ENCODE results near the gene CRY2.

Gene CRY2

DNA sequence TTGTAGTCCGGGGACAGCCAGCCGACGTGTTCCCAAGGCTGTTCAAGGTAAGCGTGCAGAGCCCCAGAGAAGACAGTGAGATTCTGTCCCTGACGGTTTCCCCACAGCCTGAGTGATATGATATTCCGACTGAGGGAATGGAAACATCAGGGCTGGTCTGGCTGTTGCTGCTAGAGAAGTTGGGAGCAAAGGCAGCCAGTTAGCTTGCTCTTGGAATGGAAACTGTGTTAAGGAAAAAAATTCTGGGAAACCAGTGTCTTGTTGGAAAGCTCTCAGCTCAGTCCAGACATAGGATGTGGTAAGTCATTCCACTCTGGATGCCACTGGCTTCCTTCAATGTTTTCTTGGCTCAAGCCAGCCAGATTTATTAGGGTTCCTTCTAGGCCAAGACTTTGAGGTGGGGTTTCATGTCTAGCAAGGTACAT is 8.8 kb downstream of the CRY2 start (continued):
- TF ChIP-seq, protein P1, sequence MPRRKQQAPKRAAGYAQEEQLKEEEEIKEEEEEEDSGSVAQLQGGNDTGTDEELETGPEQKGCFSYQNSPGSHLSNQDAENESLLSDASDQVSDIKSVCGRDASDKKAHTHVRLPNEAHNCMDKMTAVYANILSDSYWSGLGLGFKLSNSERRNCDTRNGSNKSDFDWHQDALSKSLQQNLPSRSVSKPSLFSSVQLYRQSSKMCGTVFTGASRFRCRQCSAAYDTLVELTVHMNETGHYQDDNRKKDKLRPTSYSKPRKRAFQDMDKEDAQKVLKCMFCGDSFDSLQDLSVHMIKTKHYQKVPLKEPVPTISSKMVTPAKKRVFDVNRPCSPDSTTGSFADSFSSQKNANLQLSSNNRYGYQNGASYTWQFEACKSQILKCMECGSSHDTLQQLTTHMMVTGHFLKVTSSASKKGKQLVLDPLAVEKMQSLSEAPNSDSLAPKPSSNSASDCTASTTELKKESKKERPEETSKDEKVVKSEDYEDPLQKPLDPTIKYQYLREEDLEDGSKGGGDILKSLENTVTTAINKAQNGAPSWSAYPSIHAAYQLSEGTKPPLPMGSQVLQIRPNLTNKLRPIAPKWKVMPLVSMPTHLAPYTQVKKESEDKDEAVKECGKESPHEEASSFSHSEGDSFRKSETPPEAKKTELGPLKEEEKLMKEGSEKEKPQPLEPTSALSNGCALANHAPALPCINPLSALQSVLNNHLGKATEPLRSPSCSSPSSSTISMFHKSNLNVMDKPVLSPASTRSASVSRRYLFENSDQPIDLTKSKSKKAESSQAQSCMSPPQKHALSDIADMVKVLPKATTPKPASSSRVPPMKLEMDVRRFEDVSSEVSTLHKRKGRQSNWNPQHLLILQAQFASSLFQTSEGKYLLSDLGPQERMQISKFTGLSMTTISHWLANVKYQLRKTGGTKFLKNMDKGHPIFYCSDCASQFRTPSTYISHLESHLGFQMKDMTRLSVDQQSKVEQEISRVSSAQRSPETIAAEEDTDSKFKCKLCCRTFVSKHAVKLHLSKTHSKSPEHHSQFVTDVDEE (CRISPR knock-in tag; IDR thresholded peaks at IDR 0.05): no peak
- TF ChIP-seq ZNF565 (CRISPR knock-in tag; conservative IDR thresholded peaks at IDR 0.05; ENCODE audit: low read depth) (no peak), ISL1 (CRISPR knock-in tag; IDR thresholded peaks at IDR 0.05) (no peak), ZFP3 (CRISPR knock-in tag; IDR thresholded peaks at IDR 0.05) (no peak), ESRRG (CRISPR knock-in tag; IDR thresholded peaks at IDR 0.05) (no peak)

DNA sequence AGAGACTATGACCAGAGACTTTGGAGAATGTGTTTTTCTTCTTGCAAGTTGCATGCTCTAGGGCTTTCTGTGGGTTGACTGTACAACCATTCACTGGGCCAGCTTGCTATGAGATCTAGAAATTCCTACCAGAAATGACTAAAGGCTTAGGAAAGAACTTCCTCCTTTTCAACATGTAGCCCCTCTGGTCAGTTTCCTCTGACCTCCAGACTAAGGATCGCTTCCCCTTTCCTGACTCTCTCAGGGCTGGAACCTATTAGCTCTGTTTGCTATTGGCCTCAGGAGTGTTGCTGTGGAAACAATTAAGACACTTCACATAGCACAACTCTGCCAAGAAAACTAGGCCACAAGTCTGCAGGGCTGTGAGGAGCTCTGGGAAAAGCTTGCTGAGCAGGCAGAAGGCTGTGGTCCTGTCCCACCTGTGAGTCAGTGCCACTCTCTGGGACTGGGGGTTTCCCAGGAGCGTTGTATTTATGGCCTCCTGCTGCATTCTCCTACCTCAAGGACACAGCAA is 10.7 kb downstream of the CRY2 start:
- ATAC-seq: peak; percentile 89
- TF ChIP-seq ZNF565 (CRISPR knock-in tag; conservative IDR thresholded peaks at IDR 0.05; ENCODE audit: low read depth) (no peak), RARB (CRISPR knock-in tag; IDR thresholded peaks at IDR 0.05) (no peak), ZFP3 (CRISPR knock-in tag; IDR thresholded peaks at IDR 0.05) (no peak), OSR1 (CRISPR knock-in tag; IDR thresholded peaks at IDR 0.05) (no peak), GLIS3 (CRISPR knock-in tag; IDR thresholded peaks at IDR 0.05) (no peak), ARNTL (CRISPR knock-in tag; IDR thresholded peaks at IDR 0.05; ENCODE audit: borderline replicate concordance, low read depth) (no peak), TCF4 (CRISPR knock-in tag; IDR thresholded peaks at IDR 0.05; ENCODE audit: borderline replicate concordance) (no peak), ZNF70 (CRISPR knock-in tag; IDR thresholded peaks at IDR 0.05) (no peak), ISL1 (CRISPR knock-in tag; IDR thresholded peaks at IDR 0.05) (no peak), ESRRG (CRISPR knock-in tag; IDR thresholded peaks at IDR 0.05) (no peak), BACH2 (CRISPR knock-in tag; IDR thresholded peaks at IDR 0.05; ENCODE audit: borderline replicate concordance) (no peak), TOX (CRISPR knock-in tag; IDR thresholded peaks at IDR 0.05; ENCODE audit: borderline replicate concordance) (no peak)
- TF ChIP-seq, protein P2, sequence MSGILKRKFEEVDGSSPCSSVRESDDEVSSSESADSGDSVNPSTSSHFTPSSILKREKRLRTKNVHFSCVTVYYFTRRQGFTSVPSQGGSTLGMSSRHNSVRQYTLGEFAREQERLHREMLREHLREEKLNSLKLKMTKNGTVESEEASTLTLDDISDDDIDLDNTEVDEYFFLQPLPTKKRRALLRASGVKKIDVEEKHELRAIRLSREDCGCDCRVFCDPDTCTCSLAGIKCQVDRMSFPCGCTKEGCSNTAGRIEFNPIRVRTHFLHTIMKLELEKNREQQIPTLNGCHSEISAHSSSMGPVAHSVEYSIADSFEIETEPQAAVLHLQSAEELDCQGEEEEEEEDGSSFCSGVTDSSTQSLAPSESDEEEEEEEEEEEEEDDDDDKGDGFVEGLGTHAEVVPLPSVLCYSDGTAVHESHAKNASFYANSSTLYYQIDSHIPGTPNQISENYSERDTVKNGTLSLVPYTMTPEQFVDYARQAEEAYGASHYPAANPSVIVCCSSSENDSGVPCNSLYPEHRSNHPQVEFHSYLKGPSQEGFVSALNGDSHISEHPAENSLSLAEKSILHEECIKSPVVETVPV (CRISPR knock-in tag; IDR thresholded peaks at IDR 0.05): no peak
- TF ChIP-seq, protein P3, sequence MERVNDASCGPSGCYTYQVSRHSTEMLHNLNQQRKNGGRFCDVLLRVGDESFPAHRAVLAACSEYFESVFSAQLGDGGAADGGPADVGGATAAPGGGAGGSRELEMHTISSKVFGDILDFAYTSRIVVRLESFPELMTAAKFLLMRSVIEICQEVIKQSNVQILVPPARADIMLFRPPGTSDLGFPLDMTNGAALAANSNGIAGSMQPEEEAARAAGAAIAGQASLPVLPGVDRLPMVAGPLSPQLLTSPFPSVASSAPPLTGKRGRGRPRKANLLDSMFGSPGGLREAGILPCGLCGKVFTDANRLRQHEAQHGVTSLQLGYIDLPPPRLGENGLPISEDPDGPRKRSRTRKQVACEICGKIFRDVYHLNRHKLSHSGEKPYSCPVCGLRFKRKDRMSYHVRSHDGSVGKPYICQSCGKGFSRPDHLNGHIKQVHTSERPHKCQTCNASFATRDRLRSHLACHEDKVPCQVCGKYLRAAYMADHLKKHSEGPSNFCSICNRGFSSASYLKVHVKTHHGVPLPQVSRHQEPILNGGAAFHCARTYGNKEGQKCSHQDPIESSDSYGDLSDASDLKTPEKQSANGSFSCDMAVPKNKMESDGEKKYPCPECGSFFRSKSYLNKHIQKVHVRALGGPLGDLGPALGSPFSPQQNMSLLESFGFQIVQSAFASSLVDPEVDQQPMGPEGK (CRISPR knock-in tag; IDR thresholded peaks at IDR 0.05; ENCODE audit: borderline replicate concordance): no peak
- TF ChIP-seq, protein P1 (CRISPR knock-in tag; IDR thresholded peaks at IDR 0.05): no peak
- TF ChIP-seq, protein P4, sequence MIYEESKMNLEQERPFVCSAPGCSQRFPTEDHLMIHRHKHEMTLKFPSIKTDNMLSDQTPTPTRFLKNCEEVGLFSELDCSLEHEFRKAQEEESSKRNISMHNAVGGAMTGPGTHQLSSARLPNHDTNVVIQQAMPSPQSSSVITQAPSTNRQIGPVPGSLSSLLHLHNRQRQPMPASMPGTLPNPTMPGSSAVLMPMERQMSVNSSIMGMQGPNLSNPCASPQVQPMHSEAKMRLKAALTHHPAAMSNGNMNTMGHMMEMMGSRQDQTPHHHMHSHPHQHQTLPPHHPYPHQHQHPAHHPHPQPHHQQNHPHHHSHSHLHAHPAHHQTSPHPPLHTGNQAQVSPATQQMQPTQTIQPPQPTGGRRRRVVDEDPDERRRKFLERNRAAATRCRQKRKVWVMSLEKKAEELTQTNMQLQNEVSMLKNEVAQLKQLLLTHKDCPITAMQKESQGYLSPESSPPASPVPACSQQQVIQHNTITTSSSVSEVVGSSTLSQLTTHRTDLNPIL (CRISPR knock-in tag; IDR thresholded peaks at IDR 0.05; ENCODE audit: low read depth): no peak

DNA sequence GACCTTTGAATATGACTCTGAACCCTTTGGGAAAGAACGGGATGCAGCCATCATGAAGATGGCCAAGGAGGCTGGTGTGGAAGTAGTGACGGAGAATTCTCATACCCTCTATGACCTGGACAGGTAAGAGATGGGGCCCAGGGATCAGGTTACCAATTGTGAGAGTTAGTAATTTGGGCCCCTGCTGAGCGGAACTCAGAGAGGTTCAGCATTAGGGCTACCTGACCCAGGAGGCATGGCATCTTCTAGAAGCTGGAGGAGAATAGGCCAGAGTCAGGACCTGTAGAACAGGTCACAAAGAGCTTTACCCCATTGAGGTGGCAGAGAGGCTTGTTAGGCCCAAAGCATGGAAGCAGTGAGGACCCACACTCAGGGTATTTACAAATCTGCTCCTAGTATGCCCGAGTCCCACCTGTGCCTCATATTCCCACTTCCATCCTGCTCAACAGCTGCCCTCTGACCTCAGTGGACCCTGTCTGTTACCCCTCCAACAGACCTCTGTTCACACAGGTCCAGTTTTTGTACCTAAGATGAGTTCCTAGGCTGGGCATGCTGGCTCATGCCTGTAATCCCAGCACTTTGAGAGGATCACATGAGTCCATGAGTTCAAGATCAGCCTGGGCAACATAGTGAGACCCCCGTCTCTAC is 11.6 kb downstream of the CRY2 start:
- TF ChIP-seq, protein P3 (CRISPR knock-in tag; IDR thresholded peaks at IDR 0.05; ENCODE audit: borderline replicate concordance): no peak
- TF ChIP-seq OSR1 (CRISPR knock-in tag; IDR thresholded peaks at IDR 0.05) (no peak), ZNF70 (CRISPR knock-in tag; IDR thresholded peaks at IDR 0.05) (no peak), GLIS3 (CRISPR knock-in tag; IDR thresholded peaks at IDR 0.05) (no peak), ZFP30 (CRISPR knock-in tag; IDR thresholded peaks at IDR 0.05) (no peak), BACH2 (CRISPR knock-in tag; IDR thresholded peaks at IDR 0.05; ENCODE audit: borderline replicate concordance) (no peak), SNAI2 (CRISPR knock-in tag; IDR thresholded peaks at IDR 0.05) (no peak), PPARA (CRISPR knock-in tag; IDR thresholded peaks at IDR 0.05; ENCODE audit: borderline replicate concordance) (no peak), RARB (CRISPR knock-in tag; IDR thresholded peaks at IDR 0.05) (no peak), ZNF8 (CRISPR knock-in tag; IDR thresholded peaks at IDR 0.05) (no peak), ESRRG (CRISPR knock-in tag; IDR thresholded peaks at IDR 0.05) (no peak)
- TF ChIP-seq, protein P2 (CRISPR knock-in tag; IDR thresholded peaks at IDR 0.05): no peak
- no peak for ATAC-seq

Measured in SK-N-SH treated with all-trans-retinoic acid at 6 μM for 48 hours (cell line).